Tibial artery (tissue), 4 donors: ENCODE data around the gene CCNQ.

Source experiments
- DNase-seq, 2 donors: peaks; one replicate each; pipeline ENCODE4 v3.0.0-alpha.2; 2019
- H3K27ac ChIP-seq, 2 donors: fragments of 200-600 bp; sonication (generic) in 1 of 2; 1 replicate in 1 of 2; 2 replicates in 1 of 2; pipeline ENCODE4 v1.5.1; 2018 to 2019; ENCODE audit warnings: mild to moderate bottlenecking in 1 of 2
- H3K27me3 ChIP-seq, 2 donors: fragments of 200-600 bp; sonication (generic) in 1 of 2; one replicate each; pipeline versions ENCODE4 v1.5.1 to v1.6.0; 2016 to 2019
- H3K36me3 ChIP-seq, 3 donors: fragments of 200-600 bp; sonication (generic) in 2 of 3; one replicate each; pipeline ENCODE4 v1.5.1; 2016 to 2019; ENCODE audit warnings: mild to moderate bottlenecking in 2 of 3
- H3K4me1 ChIP-seq, 4 donors: fragments of 200-600 bp; sonication (generic) in 2 of 4; 1 replicate in 3 of 4; 2 replicates in 1 of 4; pipeline ENCODE4 v1.5.1; 2016 to 2019
- H3K4me3 ChIP-seq, 2 donors: fragments of 200-600 bp; sonication (generic) in 1 of 2; 1 replicate in 1 of 2; 2 replicates in 1 of 2; pipeline ENCODE4 v1.5.1; 2018 to 2019; ENCODE audit warnings: mild to moderate bottlenecking in 2 of 2
- H3K9me3 ChIP-seq, 3 donors: fragments of 200-600 bp; sonication (generic) in 1 of 3; one replicate each; pipeline ENCODE4 v1.5.1; 2016 to 2019
- intact Hi-C: fragments of 100-400 bp; cut with DNase I; formaldehyde crosslinking; loops from one replicate; pipeline ENCODE4 v1.15.0; 2023; ENCODE audit warnings: low total_unique reads
- TF ChIP-seq, protein P1 (sequence below), 2 experiments: fragments of 200-600 bp in 1 of 2; fragments of 450-650 bp in 1 of 2; IDR thresholded peaks; one replicate each; pipeline ENCODE4 v1.5.1; 2017 to 2019; ENCODE audit warnings: antibody characterized with exemption in 2 of 2, mild to moderate bottlenecking in 1 of 2, moderate library complexity in 1 of 2

Gene CCNQ

GRCh38 chrX:153560466-153560865 lies 38.5 kb downstream of the CCNQ start:
- intact Hi-C loops, result no loop called here

GRCh38 chrX:153560000-153560399 lies 38.9 kb downstream of the CCNQ start:
- H3K9me3 ChIP-seq, result no peaks in the 10 kb centered on the region
- intact Hi-C loops, result no loop called here

More at GRCh38 chrX:153560466-153560865, 38.5 kb downstream of the CCNQ start:
- DNase-seq, result no peak
- Histone ChIP-seq H3K27ac (no peak overlapping the region), H3K4me3 (no peak overlapping the region), H3K27me3 (no peaks in the 10 kb centered on the region), H3K36me3 (no peaks in the 10 kb centered on the region), H3K4me1 (no peaks in the 10 kb centered on the region), H3K9me3 (no peaks in the 10 kb centered on the region)
- TF ChIP-seq, protein P1, sequence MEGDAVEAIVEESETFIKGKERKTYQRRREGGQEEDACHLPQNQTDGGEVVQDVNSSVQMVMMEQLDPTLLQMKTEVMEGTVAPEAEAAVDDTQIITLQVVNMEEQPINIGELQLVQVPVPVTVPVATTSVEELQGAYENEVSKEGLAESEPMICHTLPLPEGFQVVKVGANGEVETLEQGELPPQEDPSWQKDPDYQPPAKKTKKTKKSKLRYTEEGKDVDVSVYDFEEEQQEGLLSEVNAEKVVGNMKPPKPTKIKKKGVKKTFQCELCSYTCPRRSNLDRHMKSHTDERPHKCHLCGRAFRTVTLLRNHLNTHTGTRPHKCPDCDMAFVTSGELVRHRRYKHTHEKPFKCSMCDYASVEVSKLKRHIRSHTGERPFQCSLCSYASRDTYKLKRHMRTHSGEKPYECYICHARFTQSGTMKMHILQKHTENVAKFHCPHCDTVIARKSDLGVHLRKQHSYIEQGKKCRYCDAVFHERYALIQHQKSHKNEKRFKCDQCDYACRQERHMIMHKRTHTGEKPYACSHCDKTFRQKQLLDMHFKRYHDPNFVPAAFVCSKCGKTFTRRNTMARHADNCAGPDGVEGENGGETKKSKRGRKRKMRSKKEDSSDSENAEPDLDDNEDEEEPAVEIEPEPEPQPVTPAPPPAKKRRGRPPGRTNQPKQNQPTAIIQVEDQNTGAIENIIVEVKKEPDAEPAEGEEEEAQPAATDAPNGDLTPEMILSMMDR (IDR thresholded peaks at IDR 0.05), result no peak

DNA sequence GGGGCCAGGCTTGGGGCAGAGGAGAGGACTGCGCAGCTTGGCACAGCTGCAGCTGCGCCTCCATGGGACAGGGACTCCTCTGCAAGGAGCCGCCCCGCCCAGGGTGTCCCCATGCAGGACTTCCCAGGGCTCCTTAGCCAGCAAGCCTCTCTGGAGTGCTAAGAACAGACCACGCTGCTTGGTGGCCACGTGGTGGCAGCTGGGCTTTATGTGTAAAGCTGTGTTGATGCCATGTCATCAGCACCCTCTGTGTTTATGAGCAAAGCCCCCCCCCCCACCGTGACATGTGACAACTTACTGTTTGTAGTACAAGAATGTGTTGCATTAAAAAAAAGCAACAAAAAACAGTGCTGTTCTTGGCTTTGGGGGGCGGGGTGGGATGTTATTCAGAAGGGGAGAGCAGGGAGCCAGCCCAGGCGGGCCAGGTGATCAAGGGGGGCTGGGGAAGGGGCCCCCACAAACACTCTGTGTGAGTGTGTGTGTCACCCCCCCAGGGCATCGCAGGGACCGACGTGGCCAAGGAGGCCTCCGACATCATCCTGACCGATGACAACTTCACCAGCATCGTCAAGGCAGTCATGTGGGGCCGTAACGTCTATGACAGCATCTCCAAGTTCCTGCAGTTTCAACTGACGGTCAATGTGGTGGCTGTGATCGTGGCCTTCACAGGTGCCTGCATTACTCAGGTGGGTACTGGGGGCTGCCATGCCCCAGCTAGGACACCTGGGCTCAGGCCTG lies 41.2 kb downstream of the CCNQ start:
- Histone ChIP-seq H3K36me3 (no peaks in the 10 kb centered on the region), H3K4me1 (no peaks in the 10 kb centered on the region), H3K4me3 (no peak overlapping the region), H3K9me3 (no peaks in the 10 kb centered on the region), H3K27me3 (no peaks in the 10 kb centered on the region), H3K27ac (no peak overlapping the region)
- intact Hi-C loops, result no loop called here
- no peak for DNase-seq
- TF ChIP-seq, protein P1 (IDR thresholded peaks at IDR 0.05), result no peak

More at GRCh38 chrX:153560000-153560399, 38.9 kb downstream of the CCNQ start:
- H3K27me3 ChIP-seq, result no peaks in the 10 kb centered on the region
- DNase-seq, result no peak
- no peaks in the 10 kb centered on the region for H3K36me3 ChIP-seq
- no peaks in the 10 kb centered on the region for H3K4me1 ChIP-seq
- no peak overlapping the region for H3K27ac ChIP-seq
- H3K4me3 ChIP-seq, result no peak overlapping the region
- TF ChIP-seq, protein P1 (IDR thresholded peaks at IDR 0.05), result no peak

DNA sequence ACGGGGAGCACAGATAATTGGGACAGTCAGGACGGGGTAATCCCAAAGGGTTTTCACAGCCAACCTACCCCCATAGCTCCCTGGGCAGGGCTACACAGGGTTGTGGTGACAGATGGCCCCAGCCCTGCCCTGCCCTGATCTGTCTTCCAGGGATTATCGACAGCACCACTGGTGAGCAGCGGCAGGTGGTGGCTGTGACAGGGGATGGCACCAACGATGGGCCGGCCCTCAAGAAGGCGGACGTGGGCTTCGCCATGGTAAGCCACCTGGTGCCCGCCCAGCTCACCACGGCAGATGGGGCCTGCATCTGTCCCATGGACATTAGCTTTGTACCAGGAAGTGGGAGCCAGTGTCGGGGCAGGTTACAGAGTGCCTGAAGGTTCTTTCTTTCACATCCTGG lies 42.2 kb downstream of the CCNQ start:
- no peak for DNase-seq
- intact Hi-C loops, result no loop called here
- H3K4me3 ChIP-seq, result no peak overlapping the region
- H3K9me3 ChIP-seq, result no peaks in the 10 kb centered on the region
- no peaks in the 10 kb centered on the region for H3K36me3 ChIP-seq
- TF ChIP-seq, protein P1 (IDR thresholded peaks at IDR 0.05), result no peak
- no peaks in the 10 kb centered on the region for H3K27me3 ChIP-seq
- H3K4me1 ChIP-seq, result no peaks in the 10 kb centered on the region
- no peak overlapping the region for H3K27ac ChIP-seq

GRCh38 chrX:153554519-153555167 lies 44.3 kb downstream of the CCNQ start:
- Histone ChIP-seq H3K27me3 (no peaks in the 10 kb centered on the region), H3K4me1 (no peaks in the 10 kb centered on the region), H3K9me3 (no peaks in the 10 kb centered on the region), H3K4me3 (no peak overlapping the region), H3K27ac (no peak overlapping the region), H3K36me3 (no peaks in the 10 kb centered on the region)
- DNase-seq, result peak; percentile 51 to 70
- TF ChIP-seq, protein P1 (IDR thresholded peaks at IDR 0.05), result peak; percentile 45 to 55
- intact Hi-C loops, result no loop called here
